Skeletal muscle satellite cell (primary cell): ENCODE data around the gene KIF26B.

Experiments
- H3K27me3 ChIP-seq: 2 replicates; pipeline ENCODE4 v1.7.0; 2013; ENCODE audit warnings: low read length; ENCODE audit not compliant: control insufficient read depth, insufficient read depth
- H3K36me3 ChIP-seq: 2 replicates; pipeline ENCODE4 v1.7.0; 2013; ENCODE audit warnings: mild to moderate bottlenecking, control low read depth, low read length; ENCODE audit not compliant: insufficient read depth
- H3K4me1 ChIP-seq: 2 replicates; pipeline ENCODE4 v1.7.0; 2013; ENCODE audit warnings: low read length; ENCODE audit not compliant: control insufficient read depth, insufficient read depth
- H3K4me2 ChIP-seq: 2 replicates; pipeline ENCODE4 v1.7.0; 2013; ENCODE audit warnings: mild to moderate bottlenecking, low read length
- H3K4me3 ChIP-seq: 2 replicates; pipeline ENCODE4 v1.7.0; 2013; ENCODE audit warnings: low read length
- H3K9ac ChIP-seq: 2 replicates; pipeline ENCODE4 v1.7.0; 2013; ENCODE audit warnings: mild to moderate bottlenecking, low read depth, low read length, moderate library complexity
- H3K9me3 ChIP-seq: replicated peaks from 2 replicates; pipeline ENCODE4 v1.7.0; 2013; ENCODE audit warnings: mild to moderate bottlenecking, control low read depth, low read length

KIF26B gene

GRCh38 chr1:245158913-245159312 lies 4.1 kb downstream of the KIF26B start:
- H3K36me3 ChIP-seq: no peaks in the 10 kb centered on the region
- peaks cover 27% of the 10 kb centered on the region for H3K4me1 ChIP-seq
- H3K27me3 ChIP-seq: peaks cover 54% of the 10 kb centered on the region
- no peak overlapping the region for H3K4me3 ChIP-seq
- peaks cover 7% of the 10 kb centered on the region for H3K9me3 ChIP-seq
- no peak overlapping the region for H3K4me2 ChIP-seq
- no peak overlapping the region for H3K9ac ChIP-seq

GRCh38 chr1:245160288-245160687 lies 5.5 kb downstream of the KIF26B start:
- no peak overlapping the region for H3K9ac ChIP-seq
- H3K36me3 ChIP-seq: no peaks in the 10 kb centered on the region
- H3K4me1 ChIP-seq: peaks cover 14% of the 10 kb centered on the region
- H3K27me3 ChIP-seq: peaks cover 48% of the 10 kb centered on the region
- no peak overlapping the region for H3K4me2 ChIP-seq
- H3K4me3 ChIP-seq: no peak overlapping the region
- peaks cover 7% of the 10 kb centered on the region for H3K9me3 ChIP-seq

- Histone ChIP-seq H3K9me3 (peaks cover 7% of the 10 kb centered on the region), H3K4me3 (no peak overlapping the region), H3K4me2 (no peak overlapping the region), H3K27me3 (peaks cover 44% of the 10 kb centered on the region), H3K36me3 (no peaks in the 10 kb centered on the region), H3K4me1 (peaks cover 8% of the 10 kb centered on the region), H3K9ac (no peak overlapping the region)
These were observed 6.1 kb downstream of the KIF26B start for GRCh38 chr1:245160741-245161400.

- Histone ChIP-seq H3K4me2 (no peak overlapping the region), H3K4me3 (no peak overlapping the region), H3K4me1 (peaks cover 3% of the 10 kb centered on the region), H3K9me3 (peaks cover 7% of the 10 kb centered on the region), H3K36me3 (no peaks in the 10 kb centered on the region), H3K9ac (no peak overlapping the region), H3K27me3 (peaks cover 47% of the 10 kb centered on the region)
These were observed 7.1 kb downstream of the KIF26B start for GRCh38 chr1:245161866-245162265.

- Histone ChIP-seq H3K9me3 (no peaks in the 10 kb centered on the region), H3K4me3 (no peak overlapping the region), H3K9ac (no peak overlapping the region)
These were observed 11.7 kb downstream of the KIF26B start for GRCh38 chr1:245166471-245166885.

GRCh38 chr1:245168086-245168485 lies 13.3 kb downstream of the KIF26B start:
- no peaks in the 10 kb centered on the region for H3K4me1 ChIP-seq
- peaks cover 16% of the 10 kb centered on the region for H3K27me3 ChIP-seq
- no peak overlapping the region for H3K4me3 ChIP-seq
- no peaks in the 10 kb centered on the region for H3K9me3 ChIP-seq
- no peaks in the 10 kb centered on the region for H3K36me3 ChIP-seq
- no peak overlapping the region for H3K9ac ChIP-seq
- no peak overlapping the region for H3K4me2 ChIP-seq

More at GRCh38 chr1:245166471-245166885, 11.7 kb downstream of the KIF26B start:
- no peaks in the 10 kb centered on the region for H3K4me1 ChIP-seq
- H3K4me2 ChIP-seq: peak overlapping the region; percentile 54
- H3K36me3 ChIP-seq: no peaks in the 10 kb centered on the region
- peaks cover 22% of the 10 kb centered on the region for H3K27me3 ChIP-seq

GRCh38 chr1:245168906-245169305 lies 14.1 kb downstream of the KIF26B start:
- H3K9ac ChIP-seq: no peak overlapping the region
- no peaks in the 10 kb centered on the region for H3K9me3 ChIP-seq
- no peaks in the 10 kb centered on the region for H3K36me3 ChIP-seq
- H3K27me3 ChIP-seq: peaks cover 16% of the 10 kb centered on the region
- no peak overlapping the region for H3K4me2 ChIP-seq
- no peaks in the 10 kb centered on the region for H3K4me1 ChIP-seq
- no peak overlapping the region for H3K4me3 ChIP-seq

GRCh38 chr1:245169376-245169775 lies 14.6 kb downstream of the KIF26B start:
- Histone ChIP-seq H3K36me3 (no peaks in the 10 kb centered on the region), H3K4me3 (no peak overlapping the region), H3K9ac (no peak overlapping the region), H3K27me3 (peaks cover 16% of the 10 kb centered on the region), H3K4me2 (no peak overlapping the region), H3K9me3 (no peaks in the 10 kb centered on the region), H3K4me1 (no peaks in the 10 kb centered on the region)

GRCh38 chr1:245172026-245172425 lies 17.2 kb downstream of the KIF26B start:
- no peak overlapping the region for H3K4me3 ChIP-seq
- no peaks in the 10 kb centered on the region for H3K9me3 ChIP-seq
- no peaks in the 10 kb centered on the region for H3K36me3 ChIP-seq
- H3K4me2 ChIP-seq: no peak overlapping the region
- H3K27me3 ChIP-seq: peaks cover 11% of the 10 kb centered on the region
- no peak overlapping the region for H3K9ac ChIP-seq
- no peaks in the 10 kb centered on the region for H3K4me1 ChIP-seq

- no peak overlapping the region for H3K9ac ChIP-seq
- H3K9me3 ChIP-seq: no peaks in the 10 kb centered on the region
- H3K4me3 ChIP-seq: no peak overlapping the region
- H3K27me3 ChIP-seq: peaks cover 5% of the 10 kb centered on the region
- no peaks in the 10 kb centered on the region for H3K4me1 ChIP-seq
- no peak overlapping the region for H3K4me2 ChIP-seq
- no peaks in the 10 kb centered on the region for H3K36me3 ChIP-seq
These were observed 18.0 kb downstream of the KIF26B start for GRCh38 chr1:245172829-245173228.

GRCh38 chr1:245173446-245174211 lies 18.8 kb downstream of the KIF26B start:
- Histone ChIP-seq H3K9ac (no peak overlapping the region), H3K4me1 (no peaks in the 10 kb centered on the region), H3K4me2 (no peak overlapping the region), H3K27me3 (peaks cover 5% of the 10 kb centered on the region), H3K4me3 (no peak overlapping the region), H3K36me3 (no peaks in the 10 kb centered on the region), H3K9me3 (no peaks in the 10 kb centered on the region)
